ENCODE results near the gene LAD1. TPM values are rescaled to one million over a fixed set of nuclear protein-coding genes. Genes with fewer than 3 reads are reported as not detected.

The LAD1 gene
- polyA plus RNA-seq, 1 donor: 28.4 TPM

DNA sequence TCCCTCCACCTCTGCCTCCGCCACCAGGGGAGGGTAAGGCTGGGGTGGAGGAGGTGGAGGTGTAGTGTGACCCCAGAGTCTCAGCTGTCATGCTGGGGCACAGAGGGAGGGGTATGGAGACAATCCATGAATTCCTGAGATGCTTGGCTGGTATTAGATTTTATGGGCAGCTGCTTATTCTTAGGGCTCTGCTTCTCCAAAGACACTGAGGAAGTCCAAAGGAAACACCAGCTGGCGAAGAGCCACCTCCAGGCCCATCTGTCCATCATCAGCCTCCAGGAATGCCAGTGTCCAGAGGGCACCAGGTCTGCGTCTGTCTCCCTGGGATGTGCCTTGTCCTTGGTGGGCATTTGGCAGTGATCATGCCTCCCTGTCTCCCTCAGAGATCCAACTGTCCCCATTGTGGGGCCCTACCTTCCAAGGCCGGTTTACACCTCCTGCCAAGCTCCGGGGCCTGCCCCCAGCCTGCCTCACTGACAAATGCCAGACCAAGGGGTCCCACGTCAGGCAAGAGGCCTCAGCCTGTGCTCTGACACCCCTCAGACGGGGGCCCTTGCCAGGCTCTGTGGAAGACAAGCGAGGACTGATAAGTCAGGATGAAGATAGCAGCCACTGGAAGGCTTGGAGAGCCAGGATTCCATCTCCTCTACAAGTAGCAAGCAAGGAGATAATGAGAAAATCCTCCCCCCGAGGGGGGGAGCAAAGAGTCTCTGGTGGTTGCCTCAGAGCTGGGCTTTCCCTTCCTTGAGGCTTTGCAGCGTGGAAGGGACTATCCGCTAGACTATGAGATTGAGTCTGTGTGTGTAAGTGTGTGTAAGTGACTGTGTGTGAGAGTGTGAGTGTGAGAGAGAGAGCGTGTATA lies 20.9 kb upstream of the LAD1 start:
- DNase-seq: no peak

GRCh38 chr1:201419256-201419655 lies 20.1 kb upstream of the LAD1 start:
- DNase-seq: no peak

DNA sequence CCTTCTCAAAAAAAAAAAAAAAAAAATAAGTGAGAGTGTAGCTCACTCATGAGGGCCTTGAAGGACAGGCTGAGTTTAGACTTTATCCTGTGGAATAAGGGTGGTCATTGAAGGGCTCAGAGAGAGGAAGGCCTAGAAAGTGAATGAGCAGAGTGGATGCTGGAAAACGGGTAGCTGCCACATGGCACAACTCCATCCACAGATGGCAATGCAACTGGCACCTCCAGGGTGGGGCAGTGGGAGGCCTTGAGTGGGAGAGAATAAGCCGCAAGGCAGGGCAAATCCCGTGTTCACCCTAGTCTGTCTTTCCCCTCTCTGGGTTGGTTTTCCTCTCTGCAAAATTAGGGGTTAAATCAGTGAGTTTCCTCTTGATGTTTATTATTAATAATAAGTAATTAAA lies 19.3 kb upstream of the LAD1 start:
- DNase-seq: no peak

DNA sequence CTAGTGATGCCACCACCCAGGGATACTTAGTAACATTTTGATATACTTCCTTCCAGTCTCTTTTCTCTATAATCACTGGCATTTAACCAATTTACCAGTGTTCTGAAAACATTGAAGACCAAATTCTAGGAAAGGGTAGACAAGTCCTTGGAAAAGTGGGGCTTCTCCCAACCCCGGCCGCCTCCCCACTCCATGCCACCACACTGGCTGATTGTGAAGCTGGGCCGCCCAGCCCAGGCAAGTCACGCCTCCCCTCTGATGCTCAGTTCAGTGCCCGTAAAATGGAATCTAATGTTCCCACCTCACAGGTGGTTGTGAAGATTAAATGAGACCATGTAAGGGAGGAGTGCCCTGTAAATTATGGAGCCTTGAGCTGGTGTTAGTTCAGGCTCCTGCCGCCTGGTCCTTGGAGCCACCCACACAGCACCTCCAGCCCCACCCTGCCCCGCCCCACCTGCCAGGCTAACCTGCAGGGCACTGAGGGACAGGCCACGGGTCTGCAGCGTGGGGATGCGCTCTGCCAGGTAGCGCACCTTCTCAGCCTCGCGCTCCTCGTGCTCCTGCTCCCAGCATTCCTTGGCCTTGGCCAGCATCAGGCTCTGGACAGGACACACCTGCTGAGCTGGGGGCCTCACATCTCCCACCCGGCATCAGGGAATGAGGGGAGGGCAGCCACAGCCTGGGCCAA lies 15.1 kb upstream of the LAD1 start:
- DNase-seq: no peak

GRCh38 chr1:201411292-201411691 lies 12.2 kb upstream of the LAD1 start:
- no peak for DNase-seq

- DNase-seq: no peak
Measured at GRCh38 chr1:201409440-201409839, 10.3 kb upstream of the LAD1 start.

- DNase-seq: no peak
Measured at GRCh38 chr1:201408834-201409200, 9.7 kb upstream of the LAD1 start.

DNA sequence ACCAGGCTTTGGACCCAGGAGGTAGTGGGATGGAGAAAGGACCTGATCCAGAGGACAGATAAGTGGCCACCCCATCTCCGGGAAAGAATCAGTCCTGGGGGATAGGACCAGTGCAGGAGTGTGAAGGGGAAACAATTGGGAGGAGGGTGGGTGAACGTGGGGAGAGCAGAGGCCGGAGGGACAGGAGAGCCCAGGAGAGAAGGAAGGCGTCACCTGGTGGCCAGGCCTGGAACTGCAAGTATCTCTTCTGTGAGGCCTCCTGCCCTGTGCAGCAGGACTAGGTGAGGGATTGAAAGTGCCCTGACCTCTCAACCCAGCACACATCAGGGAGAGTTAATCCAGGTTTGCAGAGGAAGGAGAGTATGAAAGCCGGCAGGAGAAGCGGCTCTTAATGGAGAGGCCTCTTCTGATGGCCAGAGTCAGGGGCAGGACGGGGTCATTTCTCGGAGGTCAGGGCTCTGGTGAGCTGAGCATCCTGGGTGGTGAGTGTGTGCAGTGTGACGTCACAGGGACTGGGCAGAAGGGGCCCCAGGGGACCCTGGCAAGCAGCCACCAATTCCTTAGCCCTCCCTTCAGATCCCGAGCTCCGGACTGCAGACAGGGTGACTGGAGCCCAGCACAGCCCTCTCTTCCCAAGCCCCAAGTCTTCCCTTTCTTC lies 9.2 kb upstream of the LAD1 start:
- DNase-seq: peak; percentile 73

- no peak for DNase-seq
Measured at GRCh38 chr1:201406831-201407406, 7.8 kb upstream of the LAD1 start.

GRCh38 chr1:201405484-201405831 lies 6.3 kb upstream of the LAD1 start:
- DNase-seq: peak; percentile 68

DNA sequence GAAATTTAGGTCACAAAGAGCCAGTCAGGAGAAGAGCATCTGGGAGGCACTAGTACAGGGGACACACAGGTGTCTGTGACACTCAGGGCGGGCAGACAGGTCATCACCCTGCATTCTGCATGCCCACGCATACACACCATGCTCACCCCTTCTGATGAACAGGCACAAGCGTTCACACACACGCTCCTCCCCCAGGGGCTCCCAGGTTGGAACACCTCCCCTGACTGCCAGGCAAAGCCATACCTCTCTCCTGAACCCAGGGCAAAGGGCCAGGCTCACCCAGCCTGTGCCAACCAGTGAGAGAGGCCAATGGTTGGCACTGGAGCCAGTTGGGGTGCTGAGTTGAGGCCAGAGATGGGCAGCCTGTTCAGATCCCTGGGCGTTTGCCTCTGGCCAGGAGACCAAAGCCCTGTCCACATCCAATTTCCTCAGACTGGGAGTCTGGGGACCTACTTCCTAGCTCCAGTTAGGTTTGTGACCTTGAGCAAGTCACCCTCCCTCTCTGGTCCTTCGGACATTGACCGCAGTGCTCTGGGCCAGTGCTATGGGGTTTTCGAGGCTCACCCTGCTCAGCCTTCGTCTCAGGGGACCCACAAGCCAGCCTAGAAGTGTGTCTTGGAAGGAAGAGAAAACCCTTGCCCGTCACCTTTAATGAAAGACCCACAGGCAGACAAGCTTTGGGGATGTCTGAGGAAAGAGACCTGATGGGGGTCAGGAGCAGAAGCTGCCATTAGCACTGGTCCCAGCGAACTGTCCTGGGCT lies 5.8 kb upstream of the LAD1 start:
- no peak for DNase-seq

- no peak for DNase-seq
Measured at GRCh38 chr1:201404055-201404454, 4.9 kb upstream of the LAD1 start.

DNA sequence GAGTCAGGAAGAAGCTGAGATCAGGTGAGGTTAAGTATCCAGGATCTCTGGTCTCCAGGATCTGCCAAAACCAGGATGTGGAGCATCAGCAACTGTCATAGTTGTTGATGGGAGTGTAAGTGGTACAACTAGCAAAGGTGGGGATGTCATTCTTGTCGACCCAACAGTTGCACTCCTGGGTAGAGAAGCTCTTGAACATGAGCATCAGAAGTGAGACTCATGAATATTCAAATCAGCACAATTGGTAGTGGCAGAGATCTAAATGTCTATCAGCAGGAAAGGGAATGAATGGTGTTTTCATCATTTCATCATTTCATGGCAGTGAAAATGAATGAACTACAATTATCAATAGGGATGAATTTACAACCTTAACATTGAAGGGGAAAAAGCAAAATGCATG lies 4.2 kb upstream of the LAD1 start:
- DNase-seq: no peak

DNA sequence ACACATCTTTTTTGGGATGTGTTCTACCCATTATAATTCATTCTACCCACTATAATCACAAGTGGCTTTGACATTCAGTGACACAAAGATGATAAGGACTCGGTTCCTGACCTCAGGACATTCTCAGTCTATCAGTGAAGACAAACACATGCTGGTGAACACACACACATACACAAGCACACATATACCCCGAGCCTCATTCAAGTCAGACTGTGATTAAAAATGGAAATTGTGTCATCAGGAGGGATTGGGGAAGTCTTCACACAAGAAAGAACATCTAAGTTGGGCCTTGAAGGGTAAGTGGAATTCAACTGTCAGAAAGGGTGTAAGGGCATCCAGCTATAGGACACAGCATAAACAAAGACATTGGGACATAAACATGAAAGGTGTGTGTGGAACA lies 2.6 kb upstream of the LAD1 start:
- DNase-seq: no peak

DNA sequence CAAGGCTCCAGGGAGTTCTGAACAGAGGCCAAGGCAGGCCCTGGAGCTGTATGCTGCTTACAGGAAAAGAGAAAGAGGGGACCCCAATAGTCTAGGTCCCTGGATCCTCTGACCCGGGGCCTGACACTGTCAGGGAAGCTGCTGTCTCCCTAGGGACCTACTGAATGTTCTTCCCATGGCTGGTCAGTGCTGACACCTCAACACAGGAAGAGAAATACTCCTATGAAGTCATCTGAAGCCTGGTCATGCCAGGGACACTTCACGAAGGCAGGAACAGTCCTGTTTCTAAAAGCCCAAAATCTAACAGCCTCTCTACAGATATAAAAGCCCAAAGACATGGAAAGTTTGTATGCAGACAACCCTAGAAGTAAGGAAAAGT lies 1.7 kb upstream of the LAD1 start:
- DNase-seq: no peak

- no peak for DNase-seq
Measured at GRCh38 chr1:201400212-201400851, 1.2 kb upstream of the LAD1 start.

- DNase-seq: no peak
Measured at GRCh38 chr1:201399352-201400126, 415 bp upstream of the LAD1 start.

DNA sequence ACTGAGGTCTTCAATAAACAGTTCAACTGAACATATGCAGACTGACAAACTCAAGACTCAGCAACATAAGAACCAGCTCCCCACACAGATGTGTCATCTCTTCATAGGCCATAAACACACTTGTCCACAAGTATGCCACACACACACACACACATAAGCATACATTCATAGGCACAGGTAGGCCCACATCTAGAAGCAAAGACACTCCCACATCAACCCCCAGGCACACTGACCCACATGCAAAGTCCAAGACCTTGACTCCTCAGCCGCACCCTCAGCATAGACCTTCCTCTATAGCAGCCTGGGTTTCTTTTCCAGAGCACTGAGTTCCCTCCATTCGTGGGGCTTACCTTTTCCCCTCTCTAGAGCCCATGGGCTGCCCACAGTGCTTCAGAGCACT lies 1.4 kb downstream of the LAD1 start:
- DNase-seq: no peak

- DNase-seq: no peak
Measured at GRCh38 chr1:201396861-201397464, 2.2 kb downstream of the LAD1 start.

GRCh38 chr1:201395936-201396335 lies 3.2 kb downstream of the LAD1 start:
- DNase-seq: no peak
